OCI-LY3 (cell line): ENCODE measurements around the gene ABCG1.

ENCODE experiments used
- H2AFZ ChIP-seq: fragments of 200-600, 300-600 bp; shearing (Covaris generic); 2 replicates; pipeline ENCODE4 v1.6.0; 2014; ENCODE audit warnings: antibody characterized with exemption, low read depth, low read length
- H3K27ac ChIP-seq: fragments of 200-600, 300-600 bp; sonication (generic); 2 replicates; pipeline ENCODE4 v1.5.1; 2014; ENCODE audit warnings: mild to moderate bottlenecking, low read length, moderate library complexity, mixed read lengths
- H3K27me3 ChIP-seq: fragments of 200-600, 300-600 bp; sonication (generic); 2 replicates; pipeline ENCODE4 v1.6.1; 2014; ENCODE audit warnings: low read depth, low read length, mixed read lengths
- H3K36me3 ChIP-seq: fragments of 200-600, 300-600 bp; sonication (generic); replicated peaks from 2 replicates; pipeline ENCODE3; 2014; ENCODE audit warnings: low read depth, low read length, mixed read lengths
- H3K4me1 ChIP-seq: fragments of 300-600, 200-600 bp; sonication (generic); 2 replicates; pipeline ENCODE4 v1.6.1; 2014; ENCODE audit warnings: low read length, mixed read lengths
- H3K4me2 ChIP-seq: fragments of 200-600, 300-600 bp; sonication (generic); 2 replicates; pipeline ENCODE4 v1.6.1; 2014; ENCODE audit warnings: low read length, mixed read lengths
- H3K4me3 ChIP-seq: fragments of 300-600, 200-600 bp; sonication (generic); 2 replicates; pipeline ENCODE4 v1.5.1; 2014; ENCODE audit warnings: antibody characterized with exemption, mild to moderate bottlenecking, low read length, moderate library complexity
- H3K79me2 ChIP-seq: fragments of 300-600, 200-600 bp; shearing (Covaris generic); 2 replicates; pipeline ENCODE4 v1.6.1; 2014; ENCODE audit warnings: mild to moderate bottlenecking, low read length, mixed read lengths
- H3K9ac ChIP-seq: fragments of 300-600, 200-600 bp; shearing (Covaris generic); 2 replicates; pipeline ENCODE4 v1.6.0; 2014; ENCODE audit warnings: mild to moderate bottlenecking, low read length, moderate library complexity
- H3K9me3 ChIP-seq: fragments of 200-600, 300-600 bp; shearing (Covaris generic); 2 replicates; pipeline ENCODE4 v1.6.1; 2014; ENCODE audit warnings: low read length, mixed read lengths; ENCODE audit not compliant: insufficient read depth
- H4K20me1 ChIP-seq: fragments of 200-600, 300-600 bp; sonication (generic); 2 replicates; pipeline ENCODE4 v1.6.1; 2016; ENCODE audit warnings: low read length, mixed read lengths; ENCODE audit not compliant: insufficient read depth
- EZH2phosphoT487 ChIP-seq: fragments of 200-600 bp; shearing (Covaris generic); IDR thresholded peaks from 2 replicates; pipeline ENCODE4 v1.6.1; 2018; ENCODE audit warnings: antibody characterized with exemption, mixed run types, low read depth
- TF ChIP-seq, protein P1 (sequence below): fragments of 200-600, 300-600 bp; sonication (generic); IDR thresholded peaks from 2 replicates; pipeline ENCODE4 v1.5.1; 2014; ENCODE audit warnings: antibody characterized with exemption, low read length, low read depth

The ABCG1 gene

DNA sequence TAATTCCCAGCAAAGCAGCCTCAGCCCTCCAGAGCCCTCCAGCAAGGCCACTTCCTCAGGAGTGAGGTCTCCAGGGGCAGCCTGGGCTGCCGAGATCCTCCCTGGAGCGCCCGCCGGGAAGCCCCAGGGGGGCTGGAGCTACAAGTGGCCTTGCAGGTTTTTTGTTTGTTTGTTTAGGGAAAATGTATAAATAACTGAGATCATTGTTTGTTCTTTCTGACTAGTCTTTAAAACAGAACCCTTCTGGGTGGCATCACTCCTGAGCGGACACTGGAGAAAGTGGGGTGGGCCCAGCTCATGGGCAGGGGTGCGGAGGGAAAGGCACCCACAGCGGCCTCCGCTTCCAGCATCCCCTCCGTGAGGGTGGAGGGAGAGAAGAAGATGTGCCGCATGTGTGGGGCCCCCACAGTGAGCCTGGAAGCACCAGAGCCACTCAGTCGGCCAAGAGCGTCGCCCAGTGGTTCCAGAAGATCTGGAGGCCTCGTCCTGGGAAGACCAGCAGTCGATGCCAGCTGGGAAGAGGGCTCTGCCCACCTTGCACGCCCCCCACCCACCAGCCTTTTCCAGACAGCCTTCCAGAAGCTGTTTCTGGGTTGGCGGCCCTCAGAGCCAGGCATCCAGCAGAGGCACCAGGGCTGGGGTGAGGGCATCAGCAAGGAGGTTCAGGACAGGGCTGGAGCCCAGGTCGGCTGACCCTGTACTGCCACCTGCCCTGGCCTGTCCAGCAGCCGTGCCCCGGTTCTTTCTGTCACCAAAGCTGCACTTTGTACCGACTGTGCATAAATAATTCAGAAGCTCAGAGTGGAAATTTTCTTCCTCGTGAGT is 61.6 kb downstream of the ABCG1 start:
- H3K4me1 ChIP-seq: peaks cover 16% of the 10 kb centered on the region
- no peak overlapping the region for H2AFZ ChIP-seq
- TF ChIP-seq EZH2phosphoT487: no peak
- TF ChIP-seq, protein P1, sequence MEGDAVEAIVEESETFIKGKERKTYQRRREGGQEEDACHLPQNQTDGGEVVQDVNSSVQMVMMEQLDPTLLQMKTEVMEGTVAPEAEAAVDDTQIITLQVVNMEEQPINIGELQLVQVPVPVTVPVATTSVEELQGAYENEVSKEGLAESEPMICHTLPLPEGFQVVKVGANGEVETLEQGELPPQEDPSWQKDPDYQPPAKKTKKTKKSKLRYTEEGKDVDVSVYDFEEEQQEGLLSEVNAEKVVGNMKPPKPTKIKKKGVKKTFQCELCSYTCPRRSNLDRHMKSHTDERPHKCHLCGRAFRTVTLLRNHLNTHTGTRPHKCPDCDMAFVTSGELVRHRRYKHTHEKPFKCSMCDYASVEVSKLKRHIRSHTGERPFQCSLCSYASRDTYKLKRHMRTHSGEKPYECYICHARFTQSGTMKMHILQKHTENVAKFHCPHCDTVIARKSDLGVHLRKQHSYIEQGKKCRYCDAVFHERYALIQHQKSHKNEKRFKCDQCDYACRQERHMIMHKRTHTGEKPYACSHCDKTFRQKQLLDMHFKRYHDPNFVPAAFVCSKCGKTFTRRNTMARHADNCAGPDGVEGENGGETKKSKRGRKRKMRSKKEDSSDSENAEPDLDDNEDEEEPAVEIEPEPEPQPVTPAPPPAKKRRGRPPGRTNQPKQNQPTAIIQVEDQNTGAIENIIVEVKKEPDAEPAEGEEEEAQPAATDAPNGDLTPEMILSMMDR: no peak
- no peak overlapping the region for H3K27ac ChIP-seq
- no peak overlapping the region for H3K9ac ChIP-seq
- H3K9me3 ChIP-seq: no peaks in the 10 kb centered on the region
- peaks cover 10% of the 10 kb centered on the region; the same call in 1 of the 2 replicates for H3K27me3 ChIP-seq
- H3K4me3 ChIP-seq: no peak overlapping the region
- no peaks in the 10 kb centered on the region for H3K79me2 ChIP-seq
- H3K36me3 ChIP-seq: no peaks in the 10 kb centered on the region
- no peak overlapping the region for H3K4me2 ChIP-seq
- H4K20me1 ChIP-seq: no peaks in the 10 kb centered on the region

DNA sequence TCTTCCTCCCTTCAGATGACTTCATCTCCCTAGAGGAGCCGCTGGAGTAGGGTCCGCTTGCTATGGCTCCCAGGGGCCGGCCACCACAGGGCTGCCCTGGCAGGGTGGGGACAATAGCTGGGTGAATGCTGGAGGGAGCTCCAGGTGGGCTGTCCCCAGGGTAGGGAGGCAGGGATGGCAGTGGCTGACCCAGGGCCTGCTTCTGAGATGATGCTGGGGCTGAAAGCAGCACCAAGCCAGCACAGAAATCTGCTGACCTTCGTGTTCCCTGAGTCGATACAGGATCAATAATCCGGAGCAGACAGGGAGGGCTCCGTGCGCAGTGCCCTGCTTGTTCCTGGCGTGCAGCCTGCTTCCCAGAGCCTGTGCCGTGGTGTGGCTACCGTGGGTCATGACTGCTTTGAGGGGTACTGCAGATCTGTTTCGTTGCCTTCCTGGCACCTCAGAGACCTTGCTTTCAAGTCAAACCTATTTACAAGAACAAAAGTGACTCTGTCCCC is 62.3 kb downstream of the ABCG1 start:
- Histone ChIP-seq H3K27me3 (peaks cover 10% of the 10 kb centered on the region; the same call in 1 of the 2 replicates), H3K36me3 (no peaks in the 10 kb centered on the region), H3K9me3 (no peaks in the 10 kb centered on the region), H3K4me1 (peaks cover 22% of the 10 kb centered on the region), H3K9ac (no peak overlapping the region), H3K4me2 (no peak overlapping the region), H3K4me3 (no peak overlapping the region), H4K20me1 (no peaks in the 10 kb centered on the region), H3K79me2 (no peaks in the 10 kb centered on the region), H2AFZ (no peak overlapping the region), H3K27ac (no peak overlapping the region)
- TF ChIP-seq, protein P1: no peak
- no peak for TF ChIP-seq EZH2phosphoT487

DNA sequence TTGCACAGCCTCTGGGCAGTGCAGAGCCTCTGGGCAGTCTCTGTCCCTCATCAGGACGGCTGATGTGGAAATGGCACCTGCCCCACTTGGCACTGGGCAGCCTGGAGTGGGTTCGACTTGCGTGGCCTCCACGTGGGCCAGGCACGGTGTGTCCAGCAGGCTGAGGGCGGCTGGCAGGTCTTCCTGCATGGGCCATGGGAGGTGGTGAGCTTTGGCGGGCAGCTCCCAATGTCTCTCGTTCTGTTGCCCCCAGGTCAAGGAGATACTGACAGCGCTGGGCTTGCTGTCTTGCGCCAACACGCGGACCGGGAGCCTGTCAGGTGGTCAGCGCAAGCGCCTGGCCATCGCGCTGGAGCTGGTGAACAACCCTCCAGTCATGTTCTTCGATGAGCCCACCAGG is 63.1 kb downstream of the ABCG1 start:
- Histone ChIP-seq H3K27me3 (peaks cover 12% of the 10 kb centered on the region; the same call in 1 of the 2 replicates), H3K36me3 (no peaks in the 10 kb centered on the region), H4K20me1 (no peaks in the 10 kb centered on the region), H3K9ac (no peak overlapping the region), H3K79me2 (no peaks in the 10 kb centered on the region), H3K4me3 (no peak overlapping the region), H3K27ac (no peak overlapping the region), H2AFZ (no peak overlapping the region), H3K4me2 (no peak overlapping the region), H3K9me3 (no peaks in the 10 kb centered on the region), H3K4me1 (peaks cover 30% of the 10 kb centered on the region)
- TF ChIP-seq EZH2phosphoT487: no peak
- TF ChIP-seq, protein P1: no peak

DNA sequence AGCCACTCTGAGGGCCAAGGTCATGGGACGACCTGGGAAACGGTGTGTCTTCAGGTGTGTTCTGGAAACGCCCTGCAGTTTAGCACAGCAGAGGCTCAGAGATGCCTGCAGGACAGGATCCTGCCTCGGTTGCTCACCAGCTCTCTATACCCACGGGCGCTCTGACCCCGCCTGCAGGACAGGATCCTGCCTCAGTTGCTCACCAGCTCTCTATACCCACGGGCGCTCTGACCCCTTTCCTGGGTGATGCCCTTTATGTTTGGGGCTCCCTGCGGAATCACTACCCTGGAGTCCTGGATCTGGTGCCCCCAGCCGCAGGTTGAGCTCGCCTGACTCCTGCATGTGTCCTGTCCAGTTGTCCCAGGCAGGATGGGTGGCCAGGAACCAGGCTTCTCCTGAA is 63.8 kb downstream of the ABCG1 start:
- TF ChIP-seq, protein P1: no peak
- no peak for TF ChIP-seq EZH2phosphoT487
- Histone ChIP-seq H3K79me2 (no peaks in the 10 kb centered on the region), H3K27ac (no peak overlapping the region), H3K9ac (no peak overlapping the region), H3K36me3 (no peaks in the 10 kb centered on the region), H2AFZ (no peak overlapping the region), H3K4me1 (peaks cover 37% of the 10 kb centered on the region), H3K27me3 (peaks cover 19% of the 10 kb centered on the region; the same call in 1 of the 2 replicates), H4K20me1 (no peaks in the 10 kb centered on the region), H3K4me2 (no peak overlapping the region), H3K9me3 (no peaks in the 10 kb centered on the region), H3K4me3 (no peak overlapping the region)
